ENCODE measurements around the gene DDX42. TPM values are rescaled to one million over a fixed set of nuclear protein-coding genes. Genes with fewer than 3 reads are reported as not detected.
A peak's percentile ranks its signal among the peaks of the same experiment; 100 is the strongest.

Gene DDX42
- total and polyA plus RNA-seq, 9 of the 15 experiments (the other 6 are each of a cell fraction or from before 2014, with no cell fraction given) = 16.5 to 149 (median 87.6) TPM

GRCh38 chr17:63773272-63774140 is 464 bp upstream of the DDX42 start, which contains the start of gene CCDC47 (continued):
- no peak for TF ChIP-seq ZNF23 (CRISPR knock-in tag; IDR thresholded peaks at IDR 0.05)
- TF ChIP-seq CCNT2 (IDR thresholded peaks at IDR 0.05; ENCODE audit: borderline replicate concordance, extremely low read depth, insufficient read length, low read depth, low read length) = peak; percentile 88
- no peak for TF ChIP-seq MAFG (tag; conservative IDR thresholded peaks at IDR 0.05)
- TF ChIP-seq TCF3 (CRISPR knock-in tag; IDR thresholded peaks at IDR 0.05) = peak; percentile 27; the same call in 1 of the 2 replicates
- peak; percentile 94 for TF ChIP-seq CXXC5 (CRISPR knock-in tag; IDR thresholded peaks at IDR 0.05)
- TF ChIP-seq NCOA6 (IDR thresholded peaks at IDR 0.05) = no peak
- peak; percentile 95 for TF ChIP-seq MTA3 (IDR thresholded peaks at IDR 0.05; ENCODE audit: borderline replicate concordance)
- peak; percentile 98 for TF ChIP-seq MXI1 (IDR thresholded peaks at IDR 0.05; ENCODE audit: low read depth, low read length)
- TF ChIP-seq TCF7L2 (IDR thresholded peaks at IDR 0.05; ENCODE audit: low read depth, low read length) = no peak
- no peak for TF ChIP-seq HEY1 (CRISPR knock-in tag; IDR thresholded peaks at IDR 0.05; ENCODE audit: borderline replicate concordance)
- TF ChIP-seq UBTF (IDR thresholded peaks at IDR 0.05; ENCODE audit: borderline replicate concordance in 1 of 2, low read depth in 2 of 2, low read length in 2 of 2) = peak; percentile 94 to 96
- TF ChIP-seq E2F3 (CRISPR knock-in tag; IDR thresholded peaks at IDR 0.05) = 0 out of 2 replicates have a peak, but pooled peaks have one; percentile 47
- TF ChIP-seq SP2 (IDR thresholded peaks at IDR 0.05; ENCODE audit: extremely low read depth, low read depth, low read length, poor library complexity, severe bottlenecking) = no peak
- no peak for TF ChIP-seq NR0B1 (IDR thresholded peaks at IDR 0.05; ENCODE audit: partially characterized antibody)
- no peak for TF ChIP-seq TSC22D4 (tag; IDR thresholded peaks at IDR 0.05)
- TF ChIP-seq CBX5 (IDR thresholded peaks at IDR 0.05; ENCODE audit: borderline replicate concordance, low read depth) = no peak
- peak; percentile 87 for TF ChIP-seq ETV5 (CRISPR knock-in tag; IDR thresholded peaks at IDR 0.05; ENCODE audit: low read depth)
- peak in 1 of 2 experiments; percentile 85; a peak in 2 of 4 replicates for TF ChIP-seq NONO (IDR thresholded peaks at IDR 0.05; ENCODE audit: low read depth in 2 of 2, low read length in 1 of 2)
- no peak for TF ChIP-seq SMARCB1 (IDR thresholded peaks at IDR 0.05; ENCODE audit: insufficient read length, low read depth)
- TF ChIP-seq ZNF507 (tag; conservative IDR thresholded peaks at IDR 0.05) = no peak
